ENCODE measurements around the gene CHD9NB.

The CHD9NB gene
- 0 to 0.07 reads per million in 2 donors for total RNA-seq

GRCh38 chr16:53052519-53053501 is at the start of gene CHD9NB:
Gene CHD9NB, minus strand, starts transcription at chr16:53052897. Its CDS starts 8,739 bp downstream, at chr16:53044158.
- no peak for DNase-seq

DNA sequence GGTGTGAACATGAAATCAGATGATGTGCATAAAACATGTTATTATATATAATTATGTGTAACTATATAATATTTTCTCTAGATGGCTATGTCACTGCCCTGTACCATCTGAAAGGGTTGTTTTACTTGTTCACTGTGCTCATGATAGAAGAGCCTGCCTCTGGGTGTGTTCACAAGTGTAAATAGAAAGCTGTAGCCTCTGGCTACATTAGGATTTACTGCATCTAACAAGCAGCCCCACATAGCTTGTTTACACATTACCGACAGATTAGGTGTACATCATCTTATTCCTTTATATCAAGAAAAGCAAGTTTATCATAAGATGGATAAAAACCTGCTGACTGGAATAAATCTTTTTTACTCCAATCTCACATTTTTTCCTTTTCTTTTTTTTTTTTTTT is 48.2 kb upstream of the CHD9NB start:
- no peak for DNase-seq

- DNase-seq = no peak
Measured at GRCh38 chr16:53100131-53100748, 47.5 kb upstream of the CHD9NB start.

DNA sequence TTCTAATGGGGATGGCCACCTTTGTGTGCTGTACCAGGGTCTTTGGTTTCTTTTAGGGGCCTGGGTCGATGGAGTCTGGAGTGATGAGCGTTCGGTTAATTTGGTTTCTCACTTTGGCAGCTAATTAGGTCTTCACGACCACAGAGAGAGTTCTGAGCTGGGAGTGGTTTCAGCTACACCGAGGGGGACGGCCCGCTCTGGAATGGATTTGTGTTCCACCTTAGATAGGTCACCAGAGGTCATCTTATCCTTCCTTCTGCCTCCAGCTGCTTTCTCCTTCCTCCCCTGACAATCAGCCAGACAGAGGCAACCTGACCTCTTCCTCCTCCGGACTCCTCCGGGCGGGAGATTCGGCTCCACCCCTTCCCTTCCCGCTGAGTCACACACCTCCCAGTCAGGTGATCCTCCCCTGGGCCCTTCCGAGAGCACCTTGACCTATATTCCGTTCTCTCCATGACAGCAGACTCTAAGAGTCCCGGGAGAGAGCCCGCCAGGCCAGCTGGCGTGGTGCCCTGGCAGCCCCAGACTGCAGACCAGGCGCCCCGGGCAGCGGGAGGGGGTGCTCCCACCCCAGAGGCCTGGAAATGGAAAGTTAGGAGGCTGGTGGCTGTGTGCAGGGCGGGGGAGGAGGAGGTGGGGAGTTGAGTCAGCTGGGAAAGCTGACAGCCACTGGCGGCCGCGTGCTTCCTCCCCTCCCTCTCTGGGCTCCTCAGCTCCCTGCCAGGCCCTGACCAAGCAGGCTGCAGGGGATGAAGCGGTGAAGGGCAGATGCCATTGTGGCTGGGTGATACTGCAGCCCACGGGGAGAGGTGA is 46.8 kb upstream of the CHD9NB start:
- peak; percentile 53 for DNase-seq

DNA sequence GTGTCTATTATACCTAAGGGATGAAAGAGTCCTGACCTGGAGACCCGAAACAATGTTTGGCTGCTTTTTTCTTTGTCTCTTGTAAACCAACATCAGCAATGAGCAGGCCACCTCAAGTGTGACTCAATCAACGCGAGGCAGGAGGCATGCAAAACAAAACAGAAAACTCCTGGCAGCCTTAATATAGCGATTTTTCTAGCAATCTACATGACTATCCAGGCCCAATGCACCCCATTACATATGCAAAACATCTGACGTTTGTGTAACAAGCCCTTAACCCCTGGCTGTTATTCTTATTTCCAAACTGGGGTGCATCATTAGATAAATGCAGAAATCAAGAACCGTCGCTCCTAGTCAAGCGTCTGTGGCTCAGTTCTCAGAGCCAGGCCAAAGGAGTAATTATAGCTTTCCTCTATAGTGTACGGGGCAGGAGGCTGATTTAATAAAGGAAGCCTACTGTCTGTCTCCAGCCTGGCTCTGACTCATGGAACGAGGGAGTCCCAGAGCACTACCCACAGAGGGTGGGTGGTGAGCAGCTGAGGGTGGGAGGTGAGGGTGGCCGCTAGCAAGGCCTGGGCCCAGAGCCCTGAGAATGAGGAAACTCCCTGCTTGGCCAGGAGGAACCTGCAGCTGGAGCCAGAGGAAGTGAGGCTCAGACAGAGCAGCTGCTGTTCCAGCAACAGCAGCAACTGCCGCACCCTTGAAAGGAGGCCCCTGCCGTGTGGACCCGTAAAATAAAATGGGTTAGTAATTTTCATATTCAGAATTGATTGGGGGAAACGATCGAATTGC is 46.0 kb upstream of the CHD9NB start:
- DNase-seq = peak; percentile 38

DNA sequence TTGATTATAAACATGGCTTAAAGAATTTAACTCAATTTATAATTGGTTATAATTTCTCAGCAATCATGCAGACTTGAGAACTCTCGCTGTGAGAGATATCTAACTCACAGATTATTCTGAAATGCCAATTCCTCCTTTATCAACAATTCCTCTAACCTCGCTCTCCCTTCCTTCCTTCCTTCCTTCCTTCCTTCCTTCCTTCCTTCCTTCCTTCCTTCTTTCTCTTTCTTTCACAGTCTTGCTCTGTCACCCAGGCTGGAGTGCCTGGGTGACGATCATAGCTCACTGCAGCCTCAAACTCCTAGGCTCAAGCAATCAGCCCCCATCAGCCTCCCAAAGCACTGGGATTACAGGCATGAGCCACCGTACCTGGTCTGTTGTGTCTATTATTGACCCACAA is 44.5 kb upstream of the CHD9NB start:
- DNase-seq = no peak

DNA sequence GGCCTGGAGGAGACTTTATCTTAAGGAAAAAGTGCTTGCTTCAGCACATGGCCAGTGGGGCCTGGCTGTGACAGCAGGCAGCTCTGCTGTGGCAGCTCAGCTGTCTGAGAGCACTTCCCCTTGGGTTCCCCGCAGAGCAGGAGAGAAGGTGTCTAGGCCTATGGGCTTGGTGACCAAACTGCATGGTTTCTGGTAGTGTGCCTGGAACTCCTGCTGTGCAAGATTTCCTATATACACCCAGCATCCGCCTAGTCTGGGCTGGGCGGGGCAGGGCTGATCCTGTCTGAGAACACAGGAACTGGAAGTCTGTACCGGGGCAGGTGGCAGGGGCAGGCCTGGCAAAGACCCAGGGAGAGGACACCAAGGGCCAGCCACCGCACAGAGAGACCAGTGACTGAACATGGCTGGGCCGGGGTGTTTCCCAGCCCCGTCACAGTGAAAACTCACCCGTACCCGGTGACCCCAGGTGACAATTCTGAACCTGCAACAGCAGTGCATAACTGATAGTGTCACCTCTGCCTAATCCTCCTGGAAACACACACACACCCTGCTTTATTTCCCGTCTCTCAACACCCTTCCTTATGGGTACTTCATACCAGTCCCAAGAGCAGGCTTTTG is 41.4 kb upstream of the CHD9NB start:
- DNase-seq = peak; percentile 26

DNA sequence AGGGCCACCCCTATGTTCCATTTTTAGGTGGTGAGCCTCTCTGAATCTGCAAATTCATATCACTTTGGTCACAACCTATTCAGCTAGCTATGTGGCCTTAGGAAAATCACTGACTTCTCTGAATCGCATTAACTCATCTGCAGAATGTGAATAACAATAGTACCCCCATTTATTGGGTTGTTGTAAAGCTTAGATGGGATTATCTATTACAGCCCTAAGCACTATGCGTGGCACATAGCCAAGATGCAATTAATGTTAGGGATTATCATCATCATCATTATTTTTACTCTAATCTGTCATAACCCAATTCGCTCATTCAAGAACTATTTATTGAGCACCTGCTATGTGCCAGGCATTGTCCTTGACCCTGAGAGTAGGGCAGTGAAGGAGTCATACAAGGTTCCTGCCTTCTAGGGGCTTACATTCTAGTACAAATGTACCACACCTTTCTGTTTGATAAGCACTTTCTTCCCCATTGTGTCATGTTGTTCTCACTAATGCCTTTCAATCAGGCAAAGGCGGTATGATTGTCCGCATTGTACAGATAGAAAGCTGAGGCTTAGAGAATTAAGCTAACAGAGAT is 40.6 kb upstream of the CHD9NB start:
- DNase-seq = no peak

DNA sequence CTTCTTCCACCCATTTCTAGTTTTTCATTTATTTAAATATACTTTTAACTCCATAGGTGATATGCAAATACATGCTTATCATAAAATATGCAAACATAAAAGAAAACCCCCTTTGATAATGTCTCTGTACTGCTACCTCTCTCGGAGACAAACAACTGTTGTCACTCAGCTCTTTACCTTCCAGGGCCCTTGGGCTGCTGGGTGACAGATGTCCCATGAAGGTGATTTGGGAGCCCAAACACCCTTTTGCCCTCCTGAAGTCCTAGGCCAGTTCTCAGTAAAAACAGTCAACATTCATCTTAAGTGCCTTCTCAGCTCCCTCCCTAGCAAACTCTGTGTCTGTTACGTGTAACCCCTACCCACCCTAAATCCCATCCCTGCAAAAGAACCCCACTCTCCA is 39.6 kb upstream of the CHD9NB start:
- DNase-seq = no peak

- DNase-seq = no peak
Measured at GRCh38 chr16:53091466-53092211, 38.9 kb upstream of the CHD9NB start.

- no peak for DNase-seq
Measured at GRCh38 chr16:53090591-53091411, 38.1 kb upstream of the CHD9NB start.

DNA sequence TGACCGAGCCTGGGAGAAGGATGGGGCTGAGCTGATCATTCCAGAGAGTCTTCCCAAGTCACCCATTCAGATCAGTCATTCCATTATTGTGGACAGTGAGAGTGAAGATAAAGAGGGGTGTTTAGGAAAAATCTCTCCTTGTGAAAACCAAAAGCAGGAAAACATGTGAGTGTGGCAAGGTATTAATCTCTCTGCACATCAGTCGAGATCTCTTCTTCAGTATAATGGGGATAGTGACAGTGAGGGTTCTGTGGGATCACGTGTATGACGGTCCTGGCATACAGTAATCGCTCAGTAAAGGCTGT is 37.5 kb upstream of the CHD9NB start:
- DNase-seq = no peak

GRCh38 chr16:53089434-53090285 is 37.0 kb upstream of the CHD9NB start:
- no peak for DNase-seq

- DNase-seq = no peak
Measured at GRCh38 chr16:53087101-53087500, 34.4 kb upstream of the CHD9NB start.

GRCh38 chr16:53085931-53086421 is 33.3 kb upstream of the CHD9NB start:
- no peak for DNase-seq

DNA sequence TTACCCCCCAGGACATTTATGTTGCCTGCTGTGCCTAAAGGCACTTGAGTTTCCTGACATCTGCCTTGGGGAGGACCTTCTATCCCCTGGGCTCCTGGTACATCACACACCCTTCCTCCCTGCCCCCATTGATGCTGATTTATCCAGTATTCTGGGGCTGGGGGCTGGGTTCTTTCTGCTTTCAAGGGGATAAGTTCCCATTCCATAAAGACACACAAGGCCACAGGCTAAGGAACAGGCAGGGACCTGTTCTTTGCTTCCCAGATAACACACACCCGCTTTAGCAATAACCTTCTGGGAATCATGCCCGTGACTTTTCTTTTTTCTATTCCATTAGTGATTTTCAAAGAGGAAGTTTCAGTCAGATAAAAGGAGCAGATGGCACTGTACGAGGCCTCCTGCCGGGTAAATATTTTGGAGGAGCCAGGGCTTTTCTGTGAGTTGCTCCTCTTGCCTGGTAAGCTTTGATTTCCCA is 32.7 kb upstream of the CHD9NB start:
- no peak for DNase-seq

DNA sequence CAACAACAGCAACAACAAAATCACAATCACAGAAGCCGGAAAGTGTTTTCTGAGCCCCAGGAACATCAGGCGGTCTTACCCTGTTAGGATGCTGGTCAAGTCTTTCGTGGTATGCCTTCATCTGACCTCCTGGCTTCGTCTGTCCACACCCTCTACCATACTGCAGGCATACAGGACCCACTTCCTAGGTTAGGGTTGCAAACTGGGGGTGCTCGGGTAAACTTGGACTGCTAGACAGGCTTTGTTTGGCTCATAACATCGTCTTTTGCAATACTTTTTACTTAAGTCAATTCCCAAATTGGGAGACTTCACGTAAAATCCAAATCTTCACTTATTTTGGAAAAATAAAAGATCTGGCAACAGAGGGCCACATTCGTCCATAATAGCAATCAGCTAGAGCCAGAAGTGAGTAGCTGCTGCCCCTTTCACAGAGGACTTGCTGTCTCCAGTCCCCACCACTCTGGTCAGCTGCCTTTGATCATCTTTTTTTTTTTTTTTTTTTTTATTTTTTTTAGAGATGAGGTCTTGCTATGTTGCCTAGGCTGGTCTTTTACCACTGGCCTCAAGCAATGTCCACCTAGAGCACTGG is 32.1 kb upstream of the CHD9NB start:
- no peak for DNase-seq

DNA sequence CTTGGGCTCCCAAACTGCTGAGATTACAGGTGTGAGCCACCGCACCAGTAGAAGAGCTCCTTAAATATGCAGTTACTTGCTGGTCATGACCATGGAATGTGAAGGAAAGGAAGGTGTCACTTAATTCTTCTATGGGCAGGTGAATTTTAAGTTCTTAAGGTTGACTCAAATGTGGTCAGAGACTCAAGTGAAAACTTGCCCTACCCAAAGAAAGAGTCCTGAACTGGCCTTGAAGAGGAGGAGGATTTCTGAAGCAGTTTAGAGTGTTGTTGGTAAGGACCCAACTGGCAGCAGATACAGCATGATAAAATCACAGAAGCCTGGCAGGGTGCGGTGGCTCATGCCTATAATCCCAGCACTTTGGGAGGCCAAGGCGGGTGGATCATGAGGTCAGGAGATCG is 31.4 kb upstream of the CHD9NB start:
- no peak for DNase-seq

Data from T-helper 9 cell (primary cell).